Sigmoid colon (tissue), 4 donors: ENCODE data around the gene RUNDC3A.

Source experiments
- CTCF ChIP-seq, 4 experiments: fragments of 450-650 bp in 3 of 4; fragments of 200-600 bp in 1 of 4; IDR thresholded peaks; one replicate each; pipeline ENCODE4 v1.5.1; 2016 to 2019; ENCODE audit warnings: antibody characterized with exemption in 4 of 4, mild to moderate bottlenecking in 3 of 4, moderate library complexity in 2 of 4
- EP300 ChIP-seq, 4 donors: sonication (generic); formaldehyde crosslinking; IDR thresholded peaks; one replicate each; pipeline ENCODE4 v1.6.1; 2017; ENCODE audit warnings: antibody characterized with exemption in 4 of 4
- POLR2A ChIP-seq, 2 donors: fragments of 450-650 bp; IDR thresholded peaks; one replicate each; pipeline ENCODE4 v1.6.1; 2016; ENCODE audit warnings: antibody characterized with exemption in 2 of 2, mild to moderate bottlenecking in 2 of 2, moderate library complexity in 2 of 2

DNA sequence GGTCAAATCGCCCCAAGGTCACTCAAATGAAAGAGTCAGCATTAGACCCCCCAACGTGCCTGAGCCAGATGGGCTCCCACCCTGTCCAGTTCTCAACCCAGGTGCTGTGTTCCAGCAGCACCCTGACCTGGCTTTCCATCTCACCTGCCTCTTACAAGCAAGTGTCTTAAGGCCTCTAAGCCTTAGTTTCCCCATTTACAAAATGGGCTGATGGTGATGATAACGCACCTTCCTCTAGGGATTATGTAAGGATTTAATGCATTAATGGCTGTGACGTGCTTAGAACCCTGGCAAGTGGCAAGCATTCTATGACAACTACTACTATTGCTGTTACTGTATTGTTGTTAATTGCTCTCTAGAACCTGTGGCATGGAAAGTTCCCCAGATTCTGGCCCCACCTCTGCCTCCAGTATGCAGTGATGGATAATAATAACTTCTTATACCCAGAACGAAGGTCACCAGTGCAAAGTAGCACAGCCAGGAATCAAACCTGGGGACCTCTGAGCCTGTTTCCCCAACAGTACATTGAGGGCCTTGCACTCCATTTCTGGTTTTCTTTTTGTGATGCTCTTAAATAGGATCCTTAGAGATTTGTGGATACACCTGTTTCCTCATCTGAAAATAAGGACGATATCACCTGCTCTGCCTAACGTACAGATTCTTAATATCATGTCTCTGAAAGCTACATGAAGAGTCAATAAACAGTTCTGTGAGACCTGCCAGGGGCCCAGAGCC, 19.5 kb downstream of the RUNDC3A start:
- TF ChIP-seq CTCF (IDR thresholded peaks at IDR 0.05) (no peak), EP300 (IDR thresholded peaks at IDR 0.05) (no peak), POLR2A (IDR thresholded peaks at IDR 0.05) (no peak)
